HEK293 (cell line): ENCODE results near the gene DBF4.

Experiments used
- CTCF ChIP-seq: fragments of 450-650 bp; formaldehyde crosslinking; IDR thresholded peaks from 2 replicates; pipeline ENCODE4 v1.5.1; 2016; ENCODE audit warnings: missing biosample characterization, missing genetic modification characterization
- INSM2 ChIP-seq: fragments of 450-650 bp; formaldehyde crosslinking; IDR thresholded peaks from 2 replicates; pipeline ENCODE4 v1.5.1; 2016; ENCODE audit warnings: missing biosample characterization, missing genetic modification characterization
- PATZ1 ChIP-seq: fragments of 450-650 bp; formaldehyde crosslinking; IDR thresholded peaks from 2 replicates; pipeline ENCODE4 v1.5.1; 2016; ENCODE audit warnings: missing biosample characterization, missing genetic modification characterization
- REST ChIP-seq: fragments of 450-650 bp; formaldehyde crosslinking; IDR thresholded peaks from 2 replicates; pipeline ENCODE4 v1.5.1; 2016; ENCODE audit warnings: missing biosample characterization, missing genetic modification characterization
- WT1 ChIP-seq: fragments of 450-650 bp; formaldehyde crosslinking; IDR thresholded peaks from 2 replicates; pipeline ENCODE4 v1.5.1; 2016; ENCODE audit warnings: missing biosample characterization, missing genetic modification characterization
- ZNF274 ChIP-seq, 2 experiments: fragments of 200-500 bp in 1 of 2; fragments of 450-650 bp in 1 of 2; sonication (Bioruptor generic) in 1 of 2; formaldehyde crosslinking in 1 of 2; IDR thresholded peaks; 2 replicates each; pipeline versions ENCODE4 v1.5.1 to v1.6.1; 2014 to 2016; ENCODE audit warnings: borderline replicate concordance in 1 of 2, inconsistent platforms in 1 of 2, low read length in 1 of 2, missing biosample characterization in 1 of 2, missing genetic modification characterization in 1 of 2
- ZNF391 ChIP-seq: fragments of 450-650 bp; formaldehyde crosslinking; IDR thresholded peaks from 2 replicates; pipeline ENCODE4 v1.5.1; 2016; ENCODE audit warnings: low read depth, missing biosample characterization, missing genetic modification characterization, borderline replicate concordance
- ZNF585B ChIP-seq: fragments of 450-650 bp; formaldehyde crosslinking; IDR thresholded peaks from 2 replicates; pipeline ENCODE4 v1.5.1; 2016; ENCODE audit warnings: missing biosample characterization, missing genetic modification characterization

GRCh38 chr7:87941138-87941537 lies 64.8 kb downstream of the DBF4 start:
- no peak for TF ChIP-seq ZNF274 (IDR thresholded peaks at IDR 0.05; ENCODE audit: low read length)
- no peak for TF ChIP-seq ZNF274 (tag by site-specific recombination; IDR thresholded peaks at IDR 0.05; ENCODE audit: borderline replicate concordance)
- no peak for TF ChIP-seq WT1 (tag by site-specific recombination)
- no peak for TF ChIP-seq REST (tag by site-specific recombination)
- TF ChIP-seq PATZ1 (tag by site-specific recombination): no peak
- no peak for TF ChIP-seq CTCF (tag by site-specific recombination)
- no peak for TF ChIP-seq ZNF391 (tag by site-specific recombination)
- no peak for TF ChIP-seq ZNF585B (tag by site-specific recombination)
- no peak for TF ChIP-seq INSM2
